Stimulated activated CD4-positive, alpha-beta T cell treated with anti-CD3 and anti-CD28 coated beads, Interleukin-2, amount 100 ng/mL, for 24 hours (primary cell): ENCODE results near the gene VWA5B1.
"Not testable (repeated sequence)": the region's sequence is repeated elsewhere in the genome, so short reads cannot be mapped to it uniquely, and the experiment has no call there.

Experiments used
- DNase-seq, 2 donors: peaks; one replicate each; pipeline ENCODE4 v3.0.0-alpha.2; 2020

Gene VWA5B1

GRCh38 chr1:20281801-20282200 lies 8.9 kb upstream of the VWA5B1 start:
- DNase-seq, result no peak

DNA sequence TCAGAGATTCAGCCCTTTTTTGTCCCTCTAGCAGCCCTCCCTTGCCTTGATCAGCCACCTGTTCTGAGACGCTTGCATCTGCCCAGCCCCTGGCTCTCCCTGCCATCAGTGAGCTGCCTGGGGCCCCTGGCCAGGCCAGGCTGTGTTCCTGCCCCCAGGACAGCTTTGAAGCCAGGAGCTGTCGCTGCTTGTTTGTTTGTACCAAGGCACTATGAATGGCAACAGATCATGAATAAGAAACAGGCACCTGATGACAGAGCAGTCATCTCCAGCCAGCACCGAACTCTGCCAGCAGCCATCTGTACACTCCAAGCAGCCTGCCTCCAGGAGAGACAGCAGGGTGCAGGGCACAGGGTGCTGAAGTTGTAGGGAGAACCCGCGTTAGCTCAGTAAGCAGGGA lies 8.1 kb upstream of the VWA5B1 start:
- DNase-seq, result no peak

- no peak for DNase-seq
Measured at GRCh38 chr1:20284046-20284445, 6.6 kb upstream of the VWA5B1 start.

DNA sequence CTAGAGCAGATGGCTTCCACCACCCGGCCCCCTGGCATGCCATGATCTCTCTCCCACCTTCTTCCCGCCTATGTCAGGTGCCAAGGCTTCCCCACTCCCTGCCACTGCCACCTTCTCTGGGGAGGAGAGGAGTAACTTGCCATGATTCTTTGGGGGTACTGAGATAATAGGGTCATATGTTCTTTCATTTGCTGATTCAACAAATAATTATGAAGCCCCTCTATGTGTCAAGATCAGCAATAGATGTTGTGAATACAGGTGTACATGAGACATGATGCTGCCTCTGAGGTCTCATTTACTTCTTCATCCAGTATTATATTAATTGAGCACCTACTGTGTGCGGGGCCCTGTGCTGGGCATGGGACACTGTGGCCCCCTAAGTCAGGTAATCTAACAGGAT lies 6.0 kb upstream of the VWA5B1 start:
- DNase-seq, result no peak

- DNase-seq, result no peak
Measured at GRCh38 chr1:20285510-20285909, 5.2 kb upstream of the VWA5B1 start.

GRCh38 chr1:20287696-20288095 lies 3.0 kb upstream of the VWA5B1 start:
- DNase-seq, result not testable (repeated sequence)

- DNase-seq, result peak in 1 of 2 donors; percentile 12
Measured at GRCh38 chr1:20291645-20292084, 990 bp downstream of the VWA5B1 start.

GRCh38 chr1:20298626-20299025 lies 8.0 kb downstream of the VWA5B1 start:
- no peak for DNase-seq

DNA sequence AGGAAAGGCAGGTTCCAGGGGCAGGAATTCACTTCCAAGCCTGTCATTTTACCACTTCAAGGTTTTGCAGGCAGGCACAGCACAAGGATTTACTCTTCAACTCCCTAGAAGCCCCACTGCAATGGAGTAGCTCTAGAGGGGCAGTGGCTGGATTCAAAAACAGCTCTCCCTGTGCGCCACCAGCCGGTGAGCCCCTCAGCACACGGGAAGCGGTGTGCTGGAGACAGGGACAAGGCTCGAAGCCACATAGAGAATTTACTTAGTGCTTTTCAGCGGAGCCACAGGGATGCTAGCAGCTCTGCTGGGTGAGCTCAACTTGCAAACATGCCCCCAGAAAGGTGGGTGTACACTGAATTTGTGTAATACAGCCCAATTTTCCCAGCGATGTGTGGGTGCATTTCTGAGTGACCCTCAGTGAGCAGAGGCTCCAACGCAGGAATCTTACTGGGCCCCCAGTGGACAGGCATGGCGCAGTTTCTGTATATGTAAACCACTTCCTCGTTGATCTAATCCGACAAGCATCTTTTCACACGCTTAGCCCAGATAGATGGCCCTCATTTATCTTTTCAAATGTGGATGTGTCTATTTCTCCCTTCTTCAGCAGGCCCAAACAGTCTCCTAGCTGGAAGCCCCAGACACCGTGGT lies 10.9 kb downstream of the VWA5B1 start:
- no peak for DNase-seq

- DNase-seq, result no peak
Measured at GRCh38 chr1:20302108-20302471, 11.4 kb downstream of the VWA5B1 start.

DNA sequence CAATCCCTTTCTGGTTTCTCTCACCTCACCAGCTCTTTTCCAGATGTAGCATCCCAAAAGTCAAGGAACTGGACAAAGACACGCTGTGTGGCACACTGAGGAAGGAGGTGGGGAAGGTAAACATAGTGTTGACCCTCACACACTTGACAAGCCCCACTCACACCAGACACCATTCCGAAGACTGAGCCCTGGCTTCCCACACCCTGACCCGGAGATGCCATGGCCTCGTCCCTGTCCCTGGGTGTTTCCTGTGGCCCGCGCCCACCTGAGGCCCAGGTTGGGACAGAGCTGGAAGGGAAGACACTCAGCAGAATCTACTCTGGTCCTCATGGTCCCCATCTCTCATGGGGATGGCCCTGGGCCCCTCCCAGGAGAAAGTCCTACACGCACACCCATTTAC lies 16.4 kb downstream of the VWA5B1 start:
- DNase-seq, result no peak

DNA sequence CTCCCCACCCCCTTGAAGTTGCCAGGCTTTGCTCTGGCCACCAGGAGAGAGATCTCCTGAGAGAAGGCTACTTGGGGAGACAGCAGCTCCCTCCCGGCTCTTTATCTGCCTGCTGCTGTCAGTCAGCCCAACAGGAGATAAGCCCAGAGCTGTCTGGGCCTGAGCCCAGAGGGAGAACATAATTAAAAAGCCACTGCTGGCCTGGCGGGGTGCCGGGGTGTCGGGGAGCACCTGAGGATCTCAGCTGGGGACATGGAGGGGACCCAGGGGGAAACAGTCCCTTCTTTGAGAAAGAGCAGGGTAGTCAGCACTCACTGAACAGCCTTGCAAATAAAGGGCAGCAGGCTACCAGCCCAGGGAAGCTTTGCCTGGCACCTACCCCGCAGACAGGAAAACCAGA lies 17.9 kb downstream of the VWA5B1 start:
- no peak for DNase-seq

- no peak for DNase-seq
Measured at GRCh38 chr1:20311289-20311688, 20.6 kb downstream of the VWA5B1 start.

GRCh38 chr1:20312310-20312709 lies 21.6 kb downstream of the VWA5B1 start:
- DNase-seq, result no peak

GRCh38 chr1:20312818-20313217 lies 22.1 kb downstream of the VWA5B1 start:
- no peak for DNase-seq

- DNase-seq, result no peak
Measured at GRCh38 chr1:20317471-20317870, 26.8 kb downstream of the VWA5B1 start.

- no peak for DNase-seq
Measured at GRCh38 chr1:20318521-20318920, 27.8 kb downstream of the VWA5B1 start.

DNA sequence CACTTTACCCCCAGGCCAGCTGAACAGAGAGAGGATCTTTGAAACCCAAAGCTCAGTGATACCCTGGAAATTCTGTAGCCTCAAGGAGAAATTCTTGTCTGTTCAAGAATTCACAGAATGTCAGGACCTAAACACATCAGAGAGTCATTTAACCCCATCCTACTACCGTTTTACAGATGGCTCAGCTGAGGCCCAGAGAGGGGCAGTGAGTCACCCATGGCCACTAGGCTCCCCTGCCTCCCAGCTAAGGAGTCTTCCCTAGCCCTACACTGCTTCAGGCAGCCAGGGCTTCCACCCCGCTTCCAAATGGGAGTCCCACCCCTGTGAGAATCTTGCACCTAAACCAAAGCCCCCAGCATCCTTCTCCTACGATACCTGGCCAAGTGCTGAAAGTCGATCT lies 28.3 kb downstream of the VWA5B1 start:
- no peak for DNase-seq

DNA sequence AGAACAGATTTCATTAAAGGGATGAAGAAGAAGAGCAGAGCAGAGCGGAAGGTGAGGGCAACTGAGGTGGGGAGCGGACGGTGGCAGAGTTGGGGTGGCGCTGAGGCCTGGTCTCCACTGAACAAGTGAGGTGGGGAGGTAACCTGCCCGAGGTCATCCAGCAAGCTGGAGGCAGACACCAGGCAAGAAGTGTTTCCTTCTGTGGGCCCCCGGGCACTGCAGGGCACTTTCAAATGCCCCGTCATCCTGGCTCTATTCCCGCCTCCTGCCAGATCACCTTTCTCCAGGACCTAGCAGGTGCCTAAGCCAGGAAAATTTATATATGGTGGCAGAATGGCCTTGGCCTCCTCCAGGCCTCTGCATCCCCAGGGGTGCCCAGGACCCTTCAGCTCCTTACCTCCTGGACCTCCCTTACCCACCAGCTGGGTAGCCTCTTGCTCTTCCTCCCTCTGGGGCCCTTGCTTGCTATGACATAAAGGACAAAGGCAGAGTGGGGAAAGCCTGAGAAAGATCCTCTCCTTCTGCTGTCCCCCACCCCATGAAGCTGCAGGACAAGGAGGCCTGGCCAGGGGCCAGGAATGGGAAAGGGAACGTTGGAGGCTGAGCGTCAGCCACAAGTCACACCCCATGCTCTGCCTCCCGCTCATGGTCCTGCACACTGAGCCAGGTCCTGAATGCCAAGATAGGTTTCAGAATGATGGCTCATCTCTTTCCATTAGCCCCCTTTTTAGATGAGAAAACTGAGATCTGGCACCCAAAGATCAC lies 29.0 kb downstream of the VWA5B1 start:
- no peak for DNase-seq

GRCh38 chr1:20320704-20321103 lies 30.0 kb downstream of the VWA5B1 start:
- no peak for DNase-seq

- no peak for DNase-seq
Measured at GRCh38 chr1:20321573-20321972, 30.9 kb downstream of the VWA5B1 start.

DNA sequence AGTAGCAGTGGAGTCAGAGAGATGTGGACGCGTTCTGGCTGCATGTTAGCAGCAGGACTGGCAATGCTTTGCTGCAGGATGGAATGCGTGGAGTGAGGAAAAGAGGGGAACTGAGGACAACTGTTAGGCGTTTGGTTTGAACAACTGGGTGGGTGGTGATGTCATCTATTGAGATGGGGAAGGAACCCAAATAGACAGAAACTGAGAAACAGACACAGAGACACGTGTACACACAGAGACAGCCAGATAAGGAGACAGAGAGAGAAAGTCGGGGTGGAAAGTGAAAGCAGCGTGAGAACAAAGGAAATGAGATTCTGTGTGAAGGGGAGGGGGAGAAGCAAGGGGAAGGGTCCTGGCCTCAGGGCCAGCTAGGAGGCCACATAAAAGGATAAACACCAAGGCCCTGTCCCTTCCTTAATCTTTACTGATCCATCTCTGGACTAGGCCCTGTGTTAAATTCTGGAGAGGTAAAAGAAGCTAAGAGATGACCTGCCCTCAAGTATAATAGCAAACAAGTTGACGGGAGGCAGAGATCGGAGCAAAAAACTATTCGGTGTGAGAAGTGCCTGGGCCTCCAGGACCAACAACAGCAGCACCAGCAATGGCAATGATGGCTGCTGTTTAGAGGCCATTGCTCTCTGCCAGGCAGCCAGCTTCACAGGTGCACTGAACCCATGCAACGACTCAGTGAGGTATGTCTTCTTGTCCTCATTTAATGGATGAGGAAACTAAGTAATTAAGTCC lies 31.6 kb downstream of the VWA5B1 start:
- DNase-seq, result peak; percentile 15 to 38

GRCh38 chr1:20322825-20323612 lies 32.3 kb downstream of the VWA5B1 start:
- DNase-seq, result peak; percentile 52 to 55
